HUES6 (cell line): ENCODE measurements around the gene TTLL9.

ENCODE experiments used
- H3K27ac ChIP-seq: 2 replicates; pipeline ENCODE4 v1.7.0; 2013; ENCODE audit warnings: low read depth, mild to moderate bottlenecking, low read length, inconsistent platforms
- H3K27me3 ChIP-seq: 2 replicates; pipeline ENCODE4 v1.6.1; 2013; ENCODE audit warnings: low read length; ENCODE audit not compliant: control insufficient read depth, insufficient read depth
- H3K36me3 ChIP-seq: 2 replicates; pipeline ENCODE4 v1.6.1; 2013; ENCODE audit warnings: low read length; ENCODE audit not compliant: control insufficient read depth, insufficient read depth
- H3K4me1 ChIP-seq: 2 replicates; pipeline ENCODE4 v1.6.1; 2013; ENCODE audit warnings: low read length; ENCODE audit not compliant: control insufficient read depth, insufficient read depth
- H3K4me3 ChIP-seq: 2 replicates; pipeline ENCODE4 v1.5.1; 2013; ENCODE audit warnings: low read depth, low read length
- H3K9ac ChIP-seq: one replicate; pipeline ENCODE4 v1.6.1; 2013; ENCODE audit warnings: mild to moderate bottlenecking, low read length
- H3K9me3 ChIP-seq: 2 replicates; pipeline ENCODE4 v1.6.1; 2013; ENCODE audit warnings: low read depth, low read length; ENCODE audit not compliant: control insufficient read depth, insufficient read depth

The TTLL9 gene

GRCh38 chr20:31953556-31954148, 83.2 kb downstream of the TTLL9 start:
- H3K36me3 ChIP-seq = peaks cover 16% of the 10 kb centered on the region
- peaks cover 14% of the 10 kb centered on the region; the same call in 1 of the 2 replicates for H3K27me3 ChIP-seq

GRCh38 chr20:31954500-31954899, 84.1 kb downstream of the TTLL9 start:
- H3K9ac ChIP-seq = no peak overlapping the region
- no peak overlapping the region for H3K4me3 ChIP-seq
- peaks cover 8% of the 10 kb centered on the region for H3K4me1 ChIP-seq
- no peaks in the 10 kb centered on the region for H3K9me3 ChIP-seq
- H3K27me3 ChIP-seq = peaks cover 16% of the 10 kb centered on the region; the same call in 1 of the 2 replicates
- H3K27ac ChIP-seq = no peak overlapping the region
- H3K36me3 ChIP-seq = peaks cover 9% of the 10 kb centered on the region

More at GRCh38 chr20:31953556-31954148, 83.2 kb downstream of the TTLL9 start:
- Histone ChIP-seq H3K9me3 (no peaks in the 10 kb centered on the region), H3K27ac (no peak overlapping the region), H3K9ac (no peak overlapping the region), H3K4me1 (peaks cover 8% of the 10 kb centered on the region), H3K4me3 (no peak overlapping the region)

GRCh38 chr20:31956556-31957526, 86.4 kb downstream of the TTLL9 start:
- Histone ChIP-seq H3K27ac (no peak overlapping the region), H3K4me1 (no peaks in the 10 kb centered on the region)

GRCh38 chr20:31962761-31963160, 92.3 kb downstream of the TTLL9 start:
- H3K9me3 ChIP-seq = no peaks in the 10 kb centered on the region
- H3K4me3 ChIP-seq = no peak overlapping the region
- H3K27ac ChIP-seq = no peak overlapping the region
- H3K27me3 ChIP-seq = peaks cover 73% of the 10 kb centered on the region
- no peaks in the 10 kb centered on the region for H3K4me1 ChIP-seq
- no peak overlapping the region for H3K9ac ChIP-seq
- H3K36me3 ChIP-seq = no peaks in the 10 kb centered on the region

More at GRCh38 chr20:31956556-31957526, 86.4 kb downstream of the TTLL9 start:
- Histone ChIP-seq H3K9ac (no peak overlapping the region), H3K36me3 (no peaks in the 10 kb centered on the region), H3K4me3 (no peak overlapping the region), H3K27me3 (peaks cover 37% of the 10 kb centered on the region; the same call in 1 of the 2 replicates), H3K9me3 (no peaks in the 10 kb centered on the region)

- Histone ChIP-seq H3K4me1 (0 out of 2 replicates have a peak, but pooled peaks cover 4% of the 10 kb centered on the region), H3K36me3 (no peaks in the 10 kb centered on the region), H3K9ac (no peak overlapping the region), H3K9me3 (no peaks in the 10 kb centered on the region), H3K4me3 (no peak overlapping the region), H3K27me3 (peaks cover 78% of the 10 kb centered on the region), H3K27ac (no peak overlapping the region)
These were observed 93.5 kb downstream of the TTLL9 start for GRCh38 chr20:31963889-31964288.

- Histone ChIP-seq H3K4me3 (peak overlapping the region; percentile 55), H3K36me3 (no peaks in the 10 kb centered on the region), H3K27ac (no peak overlapping the region), H3K27me3 (peaks cover 81% of the 10 kb centered on the region), H3K4me1 (0 out of 2 replicates have a peak, but pooled peaks cover 4% of the 10 kb centered on the region), H3K9ac (no peak overlapping the region), H3K9me3 (no peaks in the 10 kb centered on the region)
These were observed 96.7 kb downstream of the TTLL9 start for GRCh38 chr20:31966991-31967655.

GRCh38 chr20:31967830-31968249, 97.4 kb downstream of the TTLL9 start, which contains the start of gene XKR7:
Gene XKR7, plus strand, starts transcription at chr20:31968151. Its CDS starts 25 bp downstream, at chr20:31968176.
- Histone ChIP-seq H3K27me3 (peaks cover 76% of the 10 kb centered on the region), H3K27ac (no peak within 1 kb of the TSS), H3K9ac (no peak within 1 kb of the TSS), H3K4me1 (peaks cover 8% of the 10 kb centered on the region; the same call in 1 of the 2 replicates), H3K36me3 (no peaks in the 10 kb centered on the region), H3K9me3 (no peaks in the 10 kb centered on the region), H3K4me3 (peak within 1 kb of the TSS; percentile 55)

- Histone ChIP-seq H3K9me3 (no peaks in the 10 kb centered on the region), H3K27ac (no peak overlapping the region), H3K36me3 (no peaks in the 10 kb centered on the region), H3K4me1 (peaks cover 10% of the 10 kb centered on the region; the same call in 1 of the 2 replicates), H3K9ac (no peak overlapping the region), H3K27me3 (peaks cover 73% of the 10 kb centered on the region), H3K4me3 (peak overlapping the region; percentile 55)
These were observed 98.1 kb downstream of the TTLL9 start for GRCh38 chr20:31968291-31969126.

GRCh38 chr20:31969991-31970390, 99.6 kb downstream of the TTLL9 start:
- Histone ChIP-seq H3K27ac (no peak overlapping the region), H3K36me3 (no peaks in the 10 kb centered on the region), H3K9me3 (no peaks in the 10 kb centered on the region; the same call in 1 of the 2 replicates), H3K4me3 (no peak overlapping the region), H3K9ac (no peak overlapping the region), H3K27me3 (peaks cover 62% of the 10 kb centered on the region), H3K4me1 (peaks cover 13% of the 10 kb centered on the region)

- Histone ChIP-seq H3K9ac (no peak overlapping the region), H3K27me3 (peaks cover 39% of the 10 kb centered on the region)
These were observed 102.1 kb downstream of the TTLL9 start for GRCh38 chr20:31972471-31973021.

More at GRCh38 chr20:31972471-31973021, 102.1 kb downstream of the TTLL9 start:
- H3K9me3 ChIP-seq = no peaks in the 10 kb centered on the region; the same call in 1 of the 2 replicates
- H3K4me3 ChIP-seq = no peak overlapping the region
- H3K4me1 ChIP-seq = peaks cover 21% of the 10 kb centered on the region
- no peaks in the 10 kb centered on the region for H3K36me3 ChIP-seq
- H3K27ac ChIP-seq = no peak overlapping the region
